Measurements from ENCODE around the gene COL25A1. TPM values are rescaled to one million over a fixed set of nuclear protein-coding genes. Genes with fewer than 3 reads are reported as not detected.

Gene COL25A1
- total and polyA plus RNA-seq, 2 donors (not counting 3 experiments of a cell fraction or from before 2014, with no cell fraction given) = 0.21 to 3.5 TPM

DNA sequence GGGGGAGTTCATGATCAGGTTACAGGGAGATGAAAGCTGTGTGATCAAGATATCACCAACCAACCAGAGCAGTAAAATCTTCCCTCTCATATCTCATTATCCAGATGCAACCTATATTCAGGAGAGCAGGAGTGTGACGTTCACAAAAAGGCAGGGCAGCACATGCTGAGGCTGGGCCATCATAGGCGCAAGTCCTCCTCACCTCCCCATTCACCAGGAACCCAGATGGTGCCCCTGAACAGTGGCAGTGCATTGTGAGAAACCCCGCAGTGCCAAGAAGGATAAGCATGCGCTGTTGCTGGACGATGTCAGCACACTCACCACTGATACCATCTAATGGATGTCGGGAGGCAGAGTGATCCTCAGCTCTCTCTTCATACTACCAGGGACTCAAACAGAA, 170.9 kb downstream of the COL25A1 start:
- POLR2A ChIA-PET = no interaction called here
- Histone ChIP-seq H3K4me1 (ENCODE audit: control insufficient read depth, extremely low read depth, insufficient read depth, low read length) (no peaks in the 10 kb centered on the region), H2AFZ (ENCODE audit: low read depth, low read length) (no peak overlapping the region), H3K79me2 (ENCODE audit: control insufficient read depth, insufficient read depth, low read length) (no peaks in the 10 kb centered on the region), H3K4me2 (ENCODE audit: insufficient read depth, low read length) (no peak overlapping the region), H3K9me1 (replicated peaks; ENCODE audit: control insufficient read depth, extremely low read depth, insufficient read depth, low read length) (no peaks in the 10 kb centered on the region), H4K20me1 (replicated peaks; ENCODE audit: control insufficient read depth, extremely low read depth, insufficient read depth, low read length) (no peaks in the 10 kb centered on the region), H3K9me3 (replicated peaks; ENCODE audit: control insufficient read depth, insufficient read depth, low read length) (no peaks in the 10 kb centered on the region), H3K4me3 (replicated peaks in 1 of 3; ENCODE audit: insufficient read depth in 1 of 3, low read depth in 1 of 3, low read length in 3 of 3) (no peak overlapping the region), H3K27ac (ENCODE audit: insufficient read depth, low read depth, low read length) (no peak overlapping the region), H3K27me3 (ENCODE audit: control insufficient read depth in 2 of 2, insufficient read depth in 2 of 2, low read length in 2 of 2) (no peaks in the 10 kb centered on the region), H3K9ac (replicated peaks; ENCODE audit: extremely low read depth, insufficient read depth, low read length) (no peak overlapping the region), H3K36me3 (ENCODE audit: control insufficient read depth in 2 of 2, extremely low read depth in 1 of 2, insufficient read depth in 2 of 2, low read length in 2 of 2) (no peaks in the 10 kb centered on the region)
- dilution Hi-C loops (cut with MboI; ENCODE audit: extremely low pct_ligation_motif_present, low sequenced_read_pairs) (no loop called here), intact Hi-C loops (cut with micrococcal nuclease) (no loop called here)
- TF ChIP-seq POLR2AphosphoS5 (IDR thresholded peaks at IDR 0.05; ENCODE audit: insufficient read depth, low read depth, low read length) (no peak), FOS (IDR thresholded peaks at IDR 0.05; ENCODE audit: borderline replicate concordance, insufficient read depth, low read length) (no peak), MYC (IDR thresholded peaks at IDR 0.05; ENCODE audit: low read depth, low read length) (no peak), EZH2 (IDR thresholded peaks at IDR 0.05; ENCODE audit: borderline replicate concordance, low read depth, low read length, severe bottlenecking) (no peak), POLR2A (IDR thresholded peaks at IDR 0.05; ENCODE audit: low read depth, low read length) (no peak)
- TF ChIP-seq, protein P1, sequence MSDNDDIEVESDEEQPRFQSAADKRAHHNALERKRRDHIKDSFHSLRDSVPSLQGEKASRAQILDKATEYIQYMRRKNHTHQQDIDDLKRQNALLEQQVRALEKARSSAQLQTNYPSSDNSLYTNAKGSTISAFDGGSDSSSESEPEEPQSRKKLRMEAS (IDR thresholded peaks at IDR 0.05; ENCODE audit: insufficient read depth, insufficient read length) = no peak
- TF ChIP-seq, protein P2, sequence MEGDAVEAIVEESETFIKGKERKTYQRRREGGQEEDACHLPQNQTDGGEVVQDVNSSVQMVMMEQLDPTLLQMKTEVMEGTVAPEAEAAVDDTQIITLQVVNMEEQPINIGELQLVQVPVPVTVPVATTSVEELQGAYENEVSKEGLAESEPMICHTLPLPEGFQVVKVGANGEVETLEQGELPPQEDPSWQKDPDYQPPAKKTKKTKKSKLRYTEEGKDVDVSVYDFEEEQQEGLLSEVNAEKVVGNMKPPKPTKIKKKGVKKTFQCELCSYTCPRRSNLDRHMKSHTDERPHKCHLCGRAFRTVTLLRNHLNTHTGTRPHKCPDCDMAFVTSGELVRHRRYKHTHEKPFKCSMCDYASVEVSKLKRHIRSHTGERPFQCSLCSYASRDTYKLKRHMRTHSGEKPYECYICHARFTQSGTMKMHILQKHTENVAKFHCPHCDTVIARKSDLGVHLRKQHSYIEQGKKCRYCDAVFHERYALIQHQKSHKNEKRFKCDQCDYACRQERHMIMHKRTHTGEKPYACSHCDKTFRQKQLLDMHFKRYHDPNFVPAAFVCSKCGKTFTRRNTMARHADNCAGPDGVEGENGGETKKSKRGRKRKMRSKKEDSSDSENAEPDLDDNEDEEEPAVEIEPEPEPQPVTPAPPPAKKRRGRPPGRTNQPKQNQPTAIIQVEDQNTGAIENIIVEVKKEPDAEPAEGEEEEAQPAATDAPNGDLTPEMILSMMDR (IDR thresholded peaks at IDR 0.05; ENCODE audit: extremely low read depth in 1 of 2, insufficient read depth in 1 of 2, low read depth in 1 of 2, low read length in 2 of 2) = no peak
- DNase-seq (ENCODE audit: low read depth, low spot score) = no peak
- no TSS peak for BruUV-seq (replicated peaks)
- CTCF ChIA-PET = no interaction called here
- FAIRE-seq = no peak
